HG02642 (cell line): Measurements from ENCODE around the gene PDE2A.

ENCODE experiments used
- ATAC-seq: cut with Tn5 transposase; IDR thresholded peaks from one replicate; pipeline ENCODE4 v1.9.1; 2021; ENCODE audit warnings: mild to moderate bottlenecking; ENCODE audit not compliant: unreplicated experiment, poor library complexity

Gene PDE2A

DNA sequence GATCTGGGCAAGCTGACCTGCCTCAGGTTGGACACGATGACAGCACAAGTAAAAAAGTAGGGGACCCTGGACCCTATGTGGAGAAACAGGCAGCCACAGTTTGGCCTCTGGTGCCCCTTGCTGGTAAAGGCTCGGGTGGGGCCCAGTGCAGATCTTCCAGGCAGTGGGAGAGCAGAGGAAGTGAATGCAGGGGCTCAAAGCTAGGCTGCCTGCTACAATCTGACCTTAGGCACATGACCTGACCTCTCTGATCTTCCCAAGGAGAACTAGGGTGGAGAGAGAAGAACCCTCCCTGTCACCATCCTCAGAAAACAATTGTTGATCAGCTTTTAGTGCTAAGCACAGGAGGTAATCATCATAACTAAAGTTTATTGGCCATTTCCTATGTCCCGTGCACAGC, 76.5 kb downstream of the PDE2A start:
- ATAC-seq = no peak

DNA sequence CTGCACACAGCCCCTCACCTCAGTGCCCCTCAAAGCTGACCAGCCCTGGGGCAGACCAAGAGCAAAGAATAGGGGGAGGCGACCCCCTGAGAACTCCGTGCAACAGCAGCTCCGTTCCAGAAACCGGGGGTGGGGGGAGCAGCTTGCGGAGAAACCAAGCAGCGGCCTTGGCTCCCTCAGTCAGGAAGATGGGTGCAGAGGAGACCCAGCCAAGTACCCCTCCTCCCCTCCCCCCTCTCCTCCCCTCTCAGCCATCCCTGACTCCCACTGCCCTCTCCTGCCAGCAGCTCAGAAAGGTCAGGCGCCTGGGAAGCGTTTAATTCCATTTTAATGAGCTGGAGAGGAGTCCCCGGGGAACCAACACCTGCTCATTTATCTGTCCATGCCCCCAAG, 78.9 kb downstream of the PDE2A start:
- no peak for ATAC-seq

DNA sequence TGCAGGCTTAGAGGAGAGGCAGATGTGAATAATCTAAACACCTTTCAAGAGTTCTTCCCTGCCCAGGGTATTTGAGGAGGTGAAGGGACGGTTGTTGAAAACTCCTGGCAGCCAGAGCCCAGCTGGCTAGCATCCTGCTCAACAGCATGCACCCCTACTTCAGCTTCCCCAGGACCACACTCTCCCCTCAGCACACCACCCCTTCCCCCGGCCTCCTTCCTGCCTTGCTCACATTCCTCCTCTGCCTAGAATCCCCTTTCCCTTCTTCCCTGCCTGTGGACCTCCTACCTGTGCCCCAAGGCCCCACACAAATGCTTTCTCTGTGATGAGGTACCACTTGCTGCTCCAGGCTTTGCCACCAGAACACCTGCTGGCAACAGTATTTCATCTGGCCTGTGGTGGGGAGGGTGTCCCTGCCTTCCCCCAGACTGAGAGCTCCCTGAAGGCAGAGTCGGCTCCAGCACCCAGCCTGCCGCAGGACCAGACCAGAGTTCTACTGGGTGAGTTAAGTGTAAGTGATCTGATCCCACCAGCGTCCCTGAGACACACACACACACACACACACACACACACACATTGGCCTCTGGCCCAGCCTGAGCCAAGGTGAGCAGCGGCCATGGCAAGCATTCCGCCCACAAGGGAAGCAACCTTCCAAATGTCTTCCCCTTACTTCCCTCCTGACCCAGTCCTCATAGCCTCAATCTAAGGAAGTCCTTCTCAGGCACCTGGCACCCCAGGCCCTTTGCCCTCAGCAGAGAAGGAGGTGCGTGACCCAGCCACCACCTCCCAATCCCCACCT, 79.5 kb downstream of the PDE2A start:
- no peak for ATAC-seq

DNA sequence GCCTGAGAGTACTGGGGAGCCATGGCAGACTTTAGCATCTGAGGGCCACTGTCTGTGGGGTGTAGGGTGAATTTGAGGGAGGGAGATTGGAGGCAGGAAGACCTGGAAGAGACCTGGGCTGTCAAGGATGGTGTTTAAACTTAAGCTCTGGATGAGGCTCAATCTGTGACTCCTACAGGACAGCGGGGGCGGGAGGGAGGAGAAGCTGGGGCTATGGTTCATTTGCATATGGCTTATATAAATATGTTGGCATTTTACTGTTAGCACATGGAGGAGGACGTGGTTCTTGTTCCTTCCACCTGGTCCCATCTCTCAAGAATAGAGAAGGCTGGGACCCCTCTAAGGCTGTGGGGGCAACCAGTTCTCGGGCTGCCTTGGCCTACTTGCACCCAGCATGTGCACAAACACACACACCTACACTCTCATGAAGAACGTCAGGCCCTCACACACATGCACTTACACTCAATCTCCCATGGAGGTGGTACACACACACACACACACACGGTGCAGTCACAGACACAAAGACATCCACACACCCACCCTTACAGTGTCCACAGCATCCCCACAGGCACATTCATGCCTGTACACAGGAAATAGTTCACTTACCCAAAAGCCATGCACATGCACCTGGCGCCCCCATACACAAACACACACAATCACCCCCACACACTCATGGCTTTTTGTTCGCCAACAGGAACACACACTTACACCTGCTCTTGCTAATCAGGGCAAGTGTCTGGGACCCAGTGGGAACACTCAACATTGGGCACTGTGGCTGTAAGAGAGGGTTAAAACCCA, 81.3 kb downstream of the PDE2A start:
- no peak for ATAC-seq

DNA sequence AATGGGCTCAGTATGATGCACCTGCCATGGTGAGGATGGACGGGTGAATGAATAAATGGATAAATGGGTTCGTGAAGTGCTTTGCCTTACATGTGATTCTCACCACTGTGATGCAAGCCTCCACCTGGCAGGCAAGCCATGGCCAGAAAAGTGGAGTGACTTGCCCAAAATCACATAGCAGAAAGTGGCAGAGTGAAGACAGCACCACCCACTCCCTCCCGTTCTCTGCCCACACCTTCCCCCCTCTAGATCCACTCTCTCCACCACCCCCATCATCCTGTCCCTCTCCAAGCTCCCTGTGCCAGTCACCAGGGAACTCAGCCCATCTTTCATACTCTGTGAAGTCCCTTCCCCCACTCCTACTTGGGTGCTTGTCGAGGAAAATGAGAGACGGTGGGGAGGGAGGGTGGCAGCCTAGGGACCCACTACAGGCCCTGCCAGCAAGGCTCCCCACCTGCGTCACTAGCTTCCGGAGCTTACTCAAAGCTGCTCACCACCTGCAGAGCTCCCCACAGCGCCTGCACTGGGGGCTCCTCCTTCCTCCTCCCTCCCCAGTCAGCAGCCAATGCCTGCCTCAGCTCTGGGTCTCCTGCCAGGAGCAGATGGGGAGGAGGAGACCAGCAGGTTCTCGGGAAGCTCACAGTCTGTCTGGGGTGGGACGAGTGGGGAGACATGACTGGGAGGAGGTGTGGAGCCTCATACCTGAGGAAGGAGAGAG, 82.3 kb downstream of the PDE2A start:
- no peak for ATAC-seq

DNA sequence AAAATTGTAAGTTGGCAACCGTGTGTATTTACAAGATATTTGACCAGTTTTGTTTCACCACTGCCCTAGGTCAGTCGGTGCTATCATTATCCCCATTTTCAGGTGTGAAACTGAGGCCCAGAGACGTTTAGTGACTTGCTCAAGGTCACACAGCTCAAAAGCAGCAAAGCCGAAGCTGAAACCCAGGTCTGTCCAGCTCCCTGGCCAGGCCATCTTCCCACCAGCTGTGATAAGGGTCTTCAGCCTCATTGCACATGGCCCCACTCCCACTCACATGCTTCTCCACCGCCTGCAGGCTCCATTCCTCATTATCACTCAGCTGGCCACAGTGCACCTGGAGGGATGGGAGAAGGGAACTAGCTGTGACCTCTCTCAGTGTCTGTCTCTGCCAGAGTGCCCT, 83.2 kb downstream of the PDE2A start:
- no peak for ATAC-seq

DNA sequence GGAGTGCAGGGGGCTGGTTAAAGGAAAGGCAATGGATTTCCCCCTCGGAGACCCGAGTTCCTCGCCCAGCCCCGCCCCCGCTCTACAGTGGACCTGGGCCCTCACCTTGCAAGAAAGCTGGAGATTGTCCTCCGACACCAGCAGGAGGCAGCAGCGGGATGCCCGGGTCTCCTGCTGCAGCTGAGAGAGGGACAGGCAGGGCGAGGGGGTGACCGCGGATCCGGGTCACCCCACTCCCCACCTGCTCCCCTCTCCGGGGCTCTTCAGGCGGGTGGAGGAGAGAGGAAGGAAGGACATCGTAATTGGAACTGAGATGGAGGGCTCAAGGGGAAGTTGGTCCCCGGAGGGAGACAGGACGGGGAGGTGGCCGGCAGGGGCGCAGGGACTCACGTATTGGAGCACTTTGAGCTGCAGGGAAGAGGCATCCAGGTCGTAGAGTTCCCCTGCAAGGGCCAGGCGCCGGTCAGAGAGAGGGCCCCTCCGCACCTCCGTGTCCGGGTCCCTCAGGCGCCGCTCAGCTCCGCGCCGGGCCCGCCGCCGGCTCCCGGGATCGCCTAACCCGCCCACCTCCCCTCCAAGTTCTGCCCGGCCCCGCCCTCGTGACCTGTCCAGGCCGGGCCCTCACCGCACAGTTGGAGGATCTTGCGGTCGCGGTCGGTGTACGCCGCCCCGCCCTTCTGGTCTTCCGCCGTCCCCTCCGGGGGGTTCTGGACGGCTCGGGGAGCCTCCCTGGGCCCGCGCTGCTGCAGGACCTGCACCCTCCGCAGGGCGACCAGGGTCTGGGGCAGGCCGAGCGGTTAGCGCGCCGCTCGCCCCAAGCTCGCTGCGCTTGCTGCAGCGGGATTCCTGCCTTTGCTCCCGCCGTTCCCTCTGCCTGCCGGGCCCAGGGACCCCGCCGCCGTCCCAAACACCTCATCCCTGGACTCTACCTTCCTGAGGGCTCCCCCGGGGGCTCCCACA, 84.1 kb downstream of the PDE2A start:
- no peak for ATAC-seq

DNA sequence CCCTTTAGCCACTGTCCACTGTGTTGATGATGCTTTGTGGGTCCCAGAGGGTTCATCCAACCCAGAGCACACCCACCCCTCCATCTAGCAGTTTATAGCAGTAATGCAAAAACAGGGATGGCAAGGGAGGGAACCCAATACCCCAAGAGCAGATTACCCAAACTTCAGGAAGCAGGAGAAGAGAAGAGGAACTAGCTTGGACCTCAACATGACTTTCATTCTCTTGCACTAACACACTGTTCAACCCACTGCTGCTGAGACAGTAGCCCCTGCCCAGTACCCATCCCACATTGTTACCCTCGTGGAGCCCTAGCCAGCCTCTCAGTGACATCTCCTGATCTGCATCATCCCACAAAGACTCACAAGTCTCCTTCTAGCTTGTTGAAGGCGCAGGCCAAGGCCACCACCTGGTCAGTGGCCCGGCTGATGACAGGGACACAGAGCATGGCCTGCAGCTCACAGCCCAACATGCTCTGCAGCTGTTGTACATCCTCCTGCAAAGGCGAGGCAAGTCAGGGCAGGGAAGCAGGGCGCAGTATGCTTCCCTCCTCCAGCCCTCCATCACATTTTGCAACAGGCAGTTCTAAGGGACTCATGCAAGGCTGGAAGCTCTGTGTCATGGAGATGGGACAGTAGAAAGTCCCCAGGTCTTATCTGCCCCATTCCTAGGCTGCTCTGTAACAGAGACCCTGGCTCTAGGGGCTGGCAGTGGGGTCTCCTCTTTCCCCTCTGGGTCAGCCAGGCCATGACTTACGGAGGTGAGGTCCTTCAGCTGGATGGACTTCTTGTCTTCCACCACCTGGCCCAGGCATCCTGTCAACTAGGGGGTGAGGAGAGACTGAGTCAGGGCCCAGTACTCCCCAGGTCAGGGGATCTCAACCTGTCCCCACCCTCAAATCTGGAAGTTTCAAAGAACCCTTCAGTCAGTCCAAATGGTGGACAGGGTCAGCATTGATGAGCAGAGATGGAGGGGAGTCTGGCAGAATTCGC, 85.5 kb downstream of the PDE2A start:
- no peak for ATAC-seq

DNA sequence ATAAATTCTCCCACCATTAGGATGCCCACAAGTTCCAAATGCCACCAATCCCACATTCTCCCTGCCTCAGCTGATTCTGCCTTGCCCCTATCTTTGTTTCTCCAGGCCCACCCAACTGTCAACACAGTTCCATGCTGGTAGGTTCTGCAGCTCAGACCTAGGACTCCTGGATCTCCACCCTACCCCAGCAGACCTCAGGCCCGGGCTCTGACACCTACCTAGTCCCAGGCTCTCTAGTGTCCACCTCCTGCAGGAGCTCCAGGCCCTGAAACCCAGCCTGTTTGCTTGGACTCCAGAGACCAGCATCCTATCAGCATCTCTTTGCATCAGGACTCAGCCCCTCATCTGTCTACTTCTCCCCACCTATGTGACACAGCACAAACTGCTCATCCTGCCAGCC, 86.5 kb downstream of the PDE2A start:
- no peak for ATAC-seq

DNA sequence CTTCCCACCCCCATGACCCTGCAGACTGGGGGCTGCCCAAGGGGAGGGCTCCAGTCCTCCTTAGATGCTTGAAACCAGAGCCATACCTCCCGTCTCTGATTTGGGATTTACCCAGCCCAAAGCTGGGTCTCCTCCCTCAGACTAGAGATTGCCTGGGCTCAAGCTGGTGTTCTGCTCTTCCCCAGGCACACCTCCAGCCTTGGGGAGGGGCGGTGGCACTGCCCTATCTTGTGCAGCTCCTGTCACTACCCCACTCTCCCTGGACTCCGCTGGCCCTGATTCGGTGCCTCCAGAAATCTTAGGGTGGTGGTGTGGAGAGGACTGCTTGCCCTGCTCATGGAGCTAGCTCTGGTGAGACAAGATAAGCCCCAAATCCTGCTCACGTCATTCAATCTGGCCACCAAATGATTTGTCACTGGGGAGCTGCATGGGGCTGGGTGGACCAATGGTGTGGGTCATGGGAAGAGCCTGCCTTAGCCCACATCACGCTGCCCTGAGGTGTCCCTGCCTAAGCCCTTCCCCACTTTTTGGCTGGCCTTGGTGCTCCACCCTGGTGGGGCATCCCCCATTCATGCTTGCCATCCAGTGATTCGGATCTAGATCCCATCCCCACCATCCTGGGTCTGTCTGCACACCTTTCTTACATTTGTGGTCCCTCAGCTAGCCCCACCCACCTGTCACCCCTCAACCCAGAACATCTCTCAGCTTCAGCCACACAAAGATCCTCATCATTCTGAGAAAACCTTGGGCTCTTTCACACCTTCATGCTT, 87.7 kb downstream of the PDE2A start:
- no peak for ATAC-seq

DNA sequence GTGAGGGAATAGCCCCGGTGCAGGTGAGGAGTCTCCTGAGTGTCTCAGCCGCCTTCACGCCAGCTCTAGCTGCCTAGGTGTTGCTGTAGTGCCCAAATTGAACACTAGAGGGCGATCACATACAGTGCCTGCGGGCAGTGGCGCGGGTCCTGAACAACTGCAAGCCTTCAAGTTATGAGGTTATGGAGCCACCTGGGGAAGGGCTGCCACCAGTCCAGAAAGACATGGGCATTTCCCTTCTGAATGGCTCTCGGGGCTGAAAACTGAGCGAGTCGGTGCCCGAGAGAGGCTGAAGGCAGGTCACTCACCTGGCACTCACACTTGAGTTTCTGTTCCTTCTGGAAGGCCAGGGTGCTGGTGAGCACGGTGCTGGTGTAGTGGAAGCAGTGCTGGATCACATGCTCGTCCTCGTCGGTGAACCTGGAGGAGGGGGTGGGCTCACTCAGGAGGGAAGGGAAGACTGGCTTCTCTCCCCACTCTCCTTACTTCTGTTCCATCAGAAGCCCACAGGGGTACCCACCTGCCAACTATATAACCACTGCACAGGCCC, 88.4 kb downstream of the PDE2A start:
- no peak for ATAC-seq

DNA sequence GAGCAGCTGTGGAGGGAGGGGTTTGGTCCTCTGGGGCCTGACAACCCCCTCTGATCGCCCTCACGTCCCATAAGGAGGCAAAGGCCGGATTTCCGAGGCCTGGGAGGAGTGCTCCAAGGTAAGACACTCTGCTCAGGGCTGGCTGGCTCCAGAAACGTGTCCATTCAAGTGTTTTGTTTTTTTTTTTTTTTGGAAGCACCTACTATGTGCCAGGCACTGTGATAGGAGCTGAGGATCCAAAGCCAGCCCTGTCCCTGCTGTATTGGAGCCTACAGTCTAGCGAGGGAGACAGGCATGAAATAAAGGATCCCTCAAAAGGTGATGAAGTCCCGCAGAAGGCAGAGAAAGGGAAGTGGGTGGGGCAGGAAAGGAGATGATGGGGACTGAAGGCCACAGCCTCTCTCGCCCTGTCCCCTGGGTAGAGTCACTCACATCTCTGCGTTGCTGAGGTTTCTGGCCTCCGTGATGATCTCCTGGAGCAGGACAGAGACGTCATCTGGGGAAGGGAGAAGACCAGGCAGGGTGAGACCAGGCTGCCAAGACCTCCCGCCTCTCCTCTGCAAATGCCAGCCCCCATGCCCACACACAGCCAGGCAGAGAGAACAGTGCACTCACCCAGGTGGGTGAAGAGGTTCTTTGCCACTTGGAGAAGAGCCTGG, 89.2 kb downstream of the PDE2A start:
- no peak for ATAC-seq

DNA sequence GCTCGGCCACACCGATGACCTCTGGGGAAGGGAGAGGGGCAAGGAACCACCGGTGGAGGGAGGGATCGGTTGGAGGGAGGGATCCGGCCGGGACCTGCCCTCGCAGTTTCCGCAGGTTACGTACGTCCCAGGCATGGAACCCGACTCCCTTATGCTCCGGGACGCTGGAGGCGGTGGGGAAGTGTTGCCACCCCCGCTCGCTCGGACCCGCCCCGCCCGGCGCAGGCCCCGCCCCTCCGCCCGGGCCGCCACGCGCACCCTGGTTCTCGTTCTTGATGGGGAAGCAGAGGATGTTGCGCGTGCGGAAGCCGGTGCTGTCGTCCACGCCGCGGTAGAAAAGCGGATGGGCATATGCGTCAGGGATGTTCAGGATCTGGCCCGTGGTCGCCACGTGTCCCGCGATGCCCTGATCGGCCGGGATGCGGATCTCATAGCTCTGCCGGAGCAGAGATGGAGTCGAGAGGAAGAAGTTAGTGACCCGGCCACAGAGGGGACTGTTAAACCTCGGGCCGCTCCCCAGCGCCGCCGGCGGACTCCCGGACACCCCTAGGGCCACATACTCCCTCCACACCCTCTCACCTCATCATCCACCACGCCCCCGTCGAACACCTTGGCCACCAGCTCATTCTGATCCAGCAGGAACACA, 89.8 kb downstream of the PDE2A start:
- no peak for ATAC-seq

DNA sequence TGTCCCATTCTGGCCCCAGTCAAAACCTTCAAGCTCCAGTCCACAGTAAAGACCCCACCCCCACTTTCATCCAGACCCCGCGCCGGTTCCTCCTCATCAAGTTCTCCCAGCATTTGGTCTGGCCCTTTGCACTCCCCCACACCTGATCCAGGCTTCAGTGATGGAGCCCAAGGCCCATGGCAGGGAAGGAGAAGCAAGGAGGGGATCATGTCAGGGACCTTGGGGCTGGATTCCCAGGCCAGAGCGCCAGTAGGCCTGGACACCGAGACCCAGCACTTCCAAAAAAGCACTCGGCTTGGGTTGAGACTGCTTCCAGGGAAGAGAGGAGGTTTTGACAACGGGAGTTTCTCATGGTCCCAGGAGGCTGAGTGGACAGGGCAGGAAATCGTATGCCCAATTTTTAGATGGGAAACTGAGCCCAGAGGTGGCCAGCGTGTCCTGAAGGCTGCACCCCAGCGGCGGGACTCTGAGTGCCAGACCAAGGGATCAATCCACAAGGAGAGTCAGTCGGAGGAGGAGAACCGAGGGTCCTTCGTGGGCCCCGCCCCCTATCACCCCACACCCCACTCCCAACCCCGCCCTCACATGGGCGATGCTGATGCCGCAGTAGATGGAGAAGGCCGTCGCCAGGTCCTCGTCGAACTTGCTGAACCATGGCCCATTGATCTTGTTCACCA, 90.5 kb downstream of the PDE2A start:
- ATAC-seq = no peak

DNA sequence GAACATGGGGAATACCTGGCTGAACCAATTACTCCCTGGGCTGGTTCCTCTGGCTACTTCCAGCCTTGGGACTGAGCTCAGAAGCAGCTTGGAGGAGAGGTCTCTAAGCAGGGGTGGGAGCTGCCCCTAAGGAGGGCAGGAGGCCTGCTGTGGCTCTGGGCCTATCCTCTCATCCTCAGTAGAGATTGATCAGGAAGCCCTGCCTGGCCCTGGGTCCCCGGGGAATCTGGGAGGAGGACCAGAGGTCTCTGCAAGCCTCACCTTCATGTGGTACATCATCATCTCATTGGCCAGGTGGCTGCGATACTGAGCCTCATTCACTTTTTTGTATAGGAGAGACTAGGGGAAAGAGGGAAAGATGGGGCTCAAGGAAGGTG, 91.1 kb downstream of the PDE2A start:
- no peak for ATAC-seq
